B cell (primary cell): ENCODE measurements around the gene THRAP3.

Source experiments
- CTCF ChIP-seq: fragments of 200-600 bp; IDR thresholded peaks from one replicate; pipeline ENCODE4 v1.8.0; 2022; ENCODE audit warnings: antibody characterized with exemption, mild to moderate bottlenecking
- EZH2 ChIP-seq: IDR thresholded peaks from 2 replicates; pipeline ENCODE4 v1.6.1; 2012; ENCODE audit warnings: borderline replicate concordance, low read depth, mild to moderate bottlenecking, moderate library complexity, low read length; ENCODE audit not compliant: insufficient read depth, poor library complexity, severe bottlenecking

GRCh38 chr1:36204347-36204909 lies 19.8 kb upstream of the THRAP3 start:
- no peak for TF ChIP-seq CTCF
- no peak for TF ChIP-seq EZH2
